Activated naive CD4-positive, alpha-beta T cell treated with anti-CD3 and anti-CD28 coated beads, Interleukin-2, amount 10 ng/mL, durations not matched to agents 7 days and 5 days (primary cell): Measurements from ENCODE around the gene MRPL23.
"Not testable (repeated sequence)": the region's sequence is repeated elsewhere in the genome, so short reads cannot be mapped to it uniquely, and the experiment has no call there.

ENCODE experiments used
- CTCF ChIA-PET: fragments of 350-600 bp; sonication (Branson Sonifier 250); formaldehyde crosslinking; loops from one replicate; lab custom pipeline; 2021; ENCODE audit warnings: antibody characterized with exemption; lab: Charles Lee
- DNase-seq: peaks from one replicate; pipeline ENCODE4 v3.0.0-alpha.2; 2020
- H3K27ac Mint-ChIP-seq: one replicate; pipeline ENCODE4 v1.8.0; 2021; ENCODE audit warnings: mild to moderate bottlenecking, moderate library complexity, mixed read lengths
- H3K27me3 Mint-ChIP-seq: one replicate; pipeline ENCODE4 v1.8.0; 2021; ENCODE audit warnings: mild to moderate bottlenecking, mixed read lengths
- H3K36me3 Mint-ChIP-seq: one replicate; pipeline ENCODE4 v1.8.0; 2021; ENCODE audit warnings: mixed read lengths
- H3K4me1 Mint-ChIP-seq: one replicate; pipeline ENCODE4 v1.8.0; 2021; ENCODE audit warnings: mixed read lengths
- H3K4me3 Mint-ChIP-seq: one replicate; pipeline ENCODE4 v1.8.0; 2021; ENCODE audit warnings: mild to moderate bottlenecking, moderate library complexity, mixed read lengths
- H3K9me3 Mint-ChIP-seq: one replicate; pipeline ENCODE4 v1.8.0; 2021; ENCODE audit warnings: mixed read lengths

MRPL23 gene

DNA sequence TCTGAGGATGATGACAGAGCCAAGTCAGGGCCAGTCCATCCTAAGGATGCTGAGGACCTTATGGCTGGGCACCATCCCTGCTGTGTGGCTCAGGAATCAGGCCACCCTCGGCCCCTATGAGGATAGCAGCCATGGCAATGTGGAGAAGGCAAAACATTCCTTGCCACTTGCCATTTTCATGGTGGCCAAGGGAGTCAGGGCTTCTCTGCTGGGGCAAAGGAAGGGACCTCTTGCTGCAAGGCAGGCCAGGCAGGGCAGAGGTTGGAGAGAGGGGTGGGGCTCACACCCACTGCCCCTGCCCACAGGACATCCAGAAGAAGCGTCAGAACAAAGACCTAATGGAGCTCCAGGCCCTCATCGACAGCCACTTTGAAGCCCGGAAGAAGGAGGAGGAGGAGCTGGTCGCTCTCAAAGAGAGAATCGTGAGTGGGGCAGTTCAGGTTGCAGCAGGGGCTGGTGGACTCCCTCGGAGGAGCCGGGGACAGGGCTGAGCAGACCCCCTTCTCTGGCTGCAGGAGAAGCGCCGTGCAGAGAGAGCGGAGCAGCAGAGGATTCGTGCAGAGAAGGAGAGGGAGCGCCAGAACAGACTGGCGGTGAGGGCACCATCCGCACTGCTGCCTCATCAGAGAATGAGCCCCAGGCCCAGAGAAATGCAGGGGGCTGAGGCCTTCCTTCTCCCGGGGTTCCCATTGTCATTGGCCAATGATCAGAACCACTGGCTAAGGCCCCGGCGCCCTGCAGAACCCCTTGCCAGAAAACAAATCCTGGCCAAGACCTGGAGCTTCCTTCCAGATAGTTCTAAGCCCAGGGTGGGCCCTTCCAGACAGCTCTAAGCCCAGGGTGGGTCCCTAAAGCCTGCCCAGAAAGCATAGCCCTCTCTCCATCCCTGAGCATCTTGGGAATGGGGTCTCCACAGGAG lies 13.5 kb upstream of the MRPL23 start:
- Mint-ChIP-seq H3K4me3 (no peak overlapping the region), H3K9me3 (no peaks in the 10 kb centered on the region), H3K27ac (no peak overlapping the region), H3K27me3 (peaks cover 52% of the 10 kb centered on the region), H3K4me1 (no peaks in the 10 kb centered on the region), H3K36me3 (no peaks in the 10 kb centered on the region)
- DNase-seq: peak; percentile 15
- CTCF ChIA-PET: no interaction called here

GRCh38 chr11:1934335-1935155 lies 12.6 kb upstream of the MRPL23 start:
- H3K4me1 Mint-ChIP-seq: peaks cover 4% of the 10 kb centered on the region
- no peaks in the 10 kb centered on the region for H3K36me3 Mint-ChIP-seq
- H3K4me3 Mint-ChIP-seq: no peak overlapping the region
- H3K27ac Mint-ChIP-seq: no peak overlapping the region
- no peaks in the 10 kb centered on the region for H3K9me3 Mint-ChIP-seq
- peak; percentile 17 for DNase-seq
- CTCF ChIA-PET: no interaction called here
- H3K27me3 Mint-ChIP-seq: peaks cover 52% of the 10 kb centered on the region

DNA sequence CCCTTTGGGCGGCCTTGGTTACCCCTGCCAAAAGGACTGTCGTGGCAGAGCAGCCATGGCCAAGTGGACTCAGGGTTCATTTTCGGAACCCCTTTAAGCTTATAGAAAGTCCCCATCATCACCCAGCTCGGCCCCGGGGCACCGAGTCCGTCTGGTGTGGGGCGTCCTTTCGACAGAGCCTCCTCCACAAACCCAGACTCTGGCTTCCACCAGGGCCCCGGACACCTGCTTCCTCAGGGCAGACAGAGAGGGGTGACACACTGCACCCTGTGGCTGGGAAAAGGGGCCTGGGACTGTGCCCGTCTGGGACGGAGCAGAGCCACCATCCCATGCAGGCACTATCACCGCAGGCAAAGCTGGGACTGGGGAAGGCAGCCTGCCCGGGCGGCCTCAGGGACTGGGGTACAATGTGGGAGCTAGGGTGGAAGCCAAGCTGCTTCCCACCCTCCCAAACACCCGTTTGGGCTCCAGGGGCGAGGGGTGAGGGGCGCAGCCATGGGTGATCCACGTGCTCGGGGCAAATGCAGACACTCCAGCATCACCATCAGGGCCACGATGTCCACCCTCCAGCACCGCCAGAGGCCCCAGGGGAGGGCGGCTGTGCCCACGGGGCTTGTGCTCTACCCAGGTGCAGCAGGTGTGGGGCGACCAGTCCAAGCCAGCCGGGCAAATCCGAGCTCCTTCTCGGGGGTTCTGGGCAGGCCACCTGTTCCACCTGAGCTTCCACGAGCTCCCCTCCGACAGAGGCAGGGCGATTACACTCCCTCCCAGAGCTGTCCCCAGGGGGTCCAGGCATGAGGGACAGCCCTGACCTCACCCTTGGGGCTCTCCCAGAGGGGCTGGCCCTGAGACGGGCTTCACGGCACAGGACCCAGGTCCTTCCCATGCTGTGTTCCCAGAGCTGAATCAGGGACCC lies 11.7 kb upstream of the MRPL23 start:
- Mint-ChIP-seq H3K27me3 (peaks cover 44% of the 10 kb centered on the region), H3K4me3 (no peak overlapping the region), H3K36me3 (no peaks in the 10 kb centered on the region), H3K4me1 (peaks cover 4% of the 10 kb centered on the region), H3K9me3 (no peaks in the 10 kb centered on the region), H3K27ac (no peak overlapping the region)
- CTCF ChIA-PET: interaction anchor here (1.2 kb wide), 1 partner anchor 53 kb away, joined by 3 read pairs; no protein-coding TSS in a partner anchor
- DNase-seq: peak; percentile 16

DNA sequence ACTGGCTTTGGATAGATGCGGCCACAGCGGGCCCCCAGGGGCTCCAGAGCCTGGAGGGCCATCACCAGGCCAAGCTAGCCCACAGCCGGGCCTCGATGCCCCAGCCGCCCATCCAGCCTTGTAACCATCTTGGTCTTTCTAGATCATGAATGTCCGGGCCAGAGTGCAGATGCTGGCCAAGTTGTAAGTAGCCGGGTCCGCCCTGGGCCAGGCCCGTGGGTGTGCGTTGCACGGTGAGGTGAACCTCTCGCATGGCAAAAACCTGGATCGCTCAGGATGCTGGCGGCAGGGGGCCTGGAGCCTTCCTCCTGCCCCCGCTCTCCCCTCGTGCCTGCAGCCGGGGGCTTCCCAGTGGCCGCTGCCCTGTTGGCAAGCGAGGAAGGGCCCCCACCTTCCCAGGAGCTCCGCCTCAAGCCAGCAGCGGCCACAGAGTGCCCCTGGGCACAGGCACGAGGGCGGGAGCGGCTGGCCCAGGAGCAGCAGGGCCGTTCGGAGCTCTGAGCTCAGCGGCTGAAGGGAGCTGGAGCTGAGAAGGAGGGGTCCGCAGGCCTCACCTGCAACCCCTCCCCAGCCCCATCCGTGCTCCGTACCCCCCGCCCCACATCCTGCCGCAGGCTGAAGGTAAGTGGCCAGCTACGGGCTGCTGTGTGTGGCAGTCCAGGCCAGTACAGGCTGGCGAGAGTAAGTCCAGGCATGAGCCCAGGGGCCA lies 10.9 kb upstream of the MRPL23 start:
- no peaks in the 10 kb centered on the region for H3K36me3 Mint-ChIP-seq
- CTCF ChIA-PET: interaction anchor here (1.2 kb wide), 1 partner anchor 54 kb away, joined by 3 read pairs; no protein-coding TSS in a partner anchor
- H3K27ac Mint-ChIP-seq: no peak overlapping the region
- peaks cover 40% of the 10 kb centered on the region for H3K27me3 Mint-ChIP-seq
- no peaks in the 10 kb centered on the region for H3K9me3 Mint-ChIP-seq
- peaks cover 4% of the 10 kb centered on the region for H3K4me1 Mint-ChIP-seq
- DNase-seq: peak; percentile 17
- no peak overlapping the region for H3K4me3 Mint-ChIP-seq

DNA sequence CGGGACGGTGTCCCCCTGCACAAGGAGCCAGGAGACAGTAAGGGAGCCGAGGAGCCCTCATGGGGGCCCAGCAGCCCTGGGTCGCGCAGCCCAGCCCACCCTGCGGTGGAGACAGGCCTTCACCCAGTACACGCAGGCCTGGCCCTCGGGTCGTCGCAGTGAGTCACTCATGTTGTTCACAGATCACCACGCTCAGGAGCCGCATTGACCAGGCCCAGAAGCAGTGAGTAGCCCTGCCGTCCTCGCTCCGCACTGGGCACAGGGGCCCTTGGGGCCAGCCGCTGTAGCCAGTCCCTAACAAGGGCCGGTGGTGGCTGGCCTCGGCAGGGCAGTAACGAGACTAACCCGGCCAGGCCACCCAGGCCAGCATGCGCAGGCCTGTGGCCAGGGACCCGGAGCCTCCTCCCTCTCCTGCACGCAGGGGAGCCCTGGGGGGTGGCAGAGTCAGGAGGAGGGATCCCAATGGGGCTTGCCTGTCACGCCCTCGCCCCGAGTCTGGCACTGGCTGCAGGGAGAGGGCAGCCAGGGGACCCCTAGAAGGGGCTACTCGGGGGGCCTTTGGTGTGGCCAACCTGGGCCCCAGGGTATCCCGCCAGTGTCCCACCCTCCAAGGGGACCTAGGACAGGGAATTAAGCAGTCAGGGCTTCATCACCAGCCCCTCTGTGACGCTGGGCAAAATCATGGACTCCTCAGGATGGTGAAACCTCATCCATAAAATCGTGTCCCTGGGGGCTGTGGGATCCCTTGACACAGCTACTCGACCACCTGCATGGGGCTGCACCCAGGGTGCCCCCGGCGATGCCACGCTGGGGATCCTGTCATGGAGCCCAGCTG lies 10.1 kb upstream of the MRPL23 start:
- Mint-ChIP-seq H3K9me3 (no peaks in the 10 kb centered on the region), H3K27me3 (peaks cover 32% of the 10 kb centered on the region), H3K36me3 (no peaks in the 10 kb centered on the region), H3K27ac (no peak overlapping the region), H3K4me3 (no peak overlapping the region), H3K4me1 (peaks cover 4% of the 10 kb centered on the region)
- peak; percentile 18 for DNase-seq
- CTCF ChIA-PET: interaction anchor here (0.6 to 1.2 kb wide), 2 partner anchors 55 kb away, joined by 3 read pairs; no protein-coding TSS in a partner anchor

DNA sequence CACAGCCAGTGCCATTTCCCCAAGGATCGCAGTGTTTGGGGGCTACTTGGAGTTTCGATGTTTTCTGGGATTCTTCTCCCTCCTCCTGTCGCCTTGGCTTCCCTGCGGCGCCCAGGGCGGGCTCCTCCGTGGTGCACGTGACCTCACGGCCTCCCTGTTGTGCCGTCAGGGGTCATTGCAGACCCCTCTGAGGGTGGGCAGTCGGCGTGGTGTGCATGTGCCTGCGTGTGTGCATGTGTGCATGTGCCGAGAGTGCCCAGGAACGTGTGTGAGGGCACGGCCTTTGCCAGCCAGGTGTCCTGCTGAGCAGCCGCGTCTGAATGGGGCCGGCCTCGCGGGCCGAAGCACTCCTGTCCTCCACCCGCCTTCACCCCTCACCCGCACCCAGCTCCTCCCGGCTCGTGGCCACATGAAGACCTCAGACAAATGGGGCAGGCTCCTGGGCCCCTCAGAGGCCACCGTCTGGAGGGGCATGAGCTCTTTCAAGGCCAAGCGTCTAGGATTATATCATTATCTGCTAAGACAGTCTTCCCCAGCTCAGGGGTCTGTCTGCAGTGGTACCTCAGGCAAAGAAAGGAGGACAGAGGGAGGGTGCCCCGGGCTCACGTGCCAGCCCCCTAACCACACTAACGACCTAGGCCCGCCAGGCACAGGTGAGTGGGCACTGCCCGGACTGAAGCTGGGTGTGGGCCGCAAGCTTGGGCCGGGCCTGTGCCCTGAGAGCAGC lies 9.4 kb upstream of the MRPL23 start:
- no peaks in the 10 kb centered on the region for H3K36me3 Mint-ChIP-seq
- H3K27ac Mint-ChIP-seq: no peak overlapping the region
- CTCF ChIA-PET: interaction anchor here (0.6 kb wide), 1 partner anchor 56 kb away, joined by 3 read pairs; no protein-coding TSS in a partner anchor
- no peaks in the 10 kb centered on the region for H3K9me3 Mint-ChIP-seq
- H3K27me3 Mint-ChIP-seq: peaks cover 24% of the 10 kb centered on the region
- H3K4me3 Mint-ChIP-seq: no peak overlapping the region
- peak; percentile 18 for DNase-seq
- peaks cover 4% of the 10 kb centered on the region for H3K4me1 Mint-ChIP-seq

GRCh38 chr11:1938343-1939005 lies 8.7 kb upstream of the MRPL23 start:
- Mint-ChIP-seq H3K9me3 (no peaks in the 10 kb centered on the region), H3K36me3 (no peaks in the 10 kb centered on the region), H3K27ac (no peak overlapping the region), H3K27me3 (peaks cover 18% of the 10 kb centered on the region), H3K4me1 (peaks cover 4% of the 10 kb centered on the region), H3K4me3 (no peak overlapping the region)
- peak; percentile 19 for DNase-seq
- CTCF ChIA-PET: no interaction called here

DNA sequence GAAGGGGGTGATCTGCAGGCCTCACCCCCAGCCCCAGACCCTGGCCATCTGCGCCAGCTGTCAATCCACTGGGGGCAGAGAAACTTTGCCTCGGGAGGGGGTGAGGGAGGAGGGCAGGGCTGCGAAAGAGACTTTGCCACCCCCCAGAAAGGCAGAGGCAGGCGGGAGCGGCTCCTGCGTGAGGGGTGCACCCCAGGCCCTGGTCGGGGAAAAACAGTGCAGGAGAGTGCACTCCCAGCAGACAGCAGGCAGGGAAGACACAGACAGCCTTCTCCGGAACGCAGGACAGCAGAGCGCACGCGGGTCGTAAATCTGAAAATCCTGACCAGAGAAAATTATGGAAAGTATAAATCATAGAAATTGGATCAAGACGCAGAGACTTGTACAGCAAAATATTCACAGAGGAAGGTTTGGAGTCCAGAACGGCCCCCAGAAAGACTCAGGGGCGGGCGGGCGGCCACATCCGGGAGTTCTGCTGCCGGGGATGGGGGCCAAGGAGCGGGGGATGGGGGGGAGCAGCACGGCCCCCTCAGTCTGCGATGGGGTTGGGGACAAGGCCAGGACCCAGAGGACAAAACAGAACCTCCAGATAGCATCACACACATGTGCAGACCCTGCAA lies 8.0 kb upstream of the MRPL23 start:
- Mint-ChIP-seq H3K36me3 (no peaks in the 10 kb centered on the region), H3K27ac (no peak overlapping the region), H3K4me1 (peaks cover 4% of the 10 kb centered on the region), H3K9me3 (no peaks in the 10 kb centered on the region), H3K27me3 (peaks cover 15% of the 10 kb centered on the region), H3K4me3 (no peak overlapping the region)
- CTCF ChIA-PET: no interaction called here
- DNase-seq: peak; percentile 27

DNA sequence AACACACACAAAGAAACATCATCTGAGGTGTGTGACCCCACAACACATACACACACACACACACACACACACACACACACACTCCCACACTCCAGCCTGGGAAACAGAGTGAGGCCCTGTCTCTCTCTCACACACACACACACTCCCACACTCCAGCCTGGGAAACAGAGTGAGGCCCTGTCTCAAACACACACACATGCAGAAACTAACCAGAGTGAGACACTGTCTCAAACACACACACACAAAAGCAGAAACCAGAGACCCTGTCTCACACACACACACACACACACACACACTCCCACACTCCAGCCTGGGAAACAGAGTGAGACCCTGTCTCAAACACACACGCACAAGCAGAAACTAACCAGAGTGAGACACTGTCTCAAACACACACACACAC lies 7.3 kb upstream of the MRPL23 start:
- H3K9me3 Mint-ChIP-seq, H3K4me3 Mint-ChIP-seq, H3K4me1 Mint-ChIP-seq, CTCF ChIA-PET, H3K36me3 Mint-ChIP-seq, H3K27me3 Mint-ChIP-seq: not testable (repeated sequence)
- H3K27ac Mint-ChIP-seq: peak overlapping the region; percentile 60
- peak; percentile 17 for DNase-seq

- H3K9me3 Mint-ChIP-seq: no peaks in the 10 kb centered on the region
- peak; percentile 13 for DNase-seq
- H3K4me1 Mint-ChIP-seq: peaks cover 4% of the 10 kb centered on the region
- H3K4me3 Mint-ChIP-seq: no peak overlapping the region
- CTCF ChIA-PET: interaction anchor here (1.2 kb wide), 1 partner anchor 109 kb away, joined by 3 read pairs; no protein-coding TSS in a partner anchor
- no peak overlapping the region for H3K27ac Mint-ChIP-seq
- peaks cover 9% of the 10 kb centered on the region for H3K27me3 Mint-ChIP-seq
- no peaks in the 10 kb centered on the region for H3K36me3 Mint-ChIP-seq
These were observed 4.4 kb upstream of the MRPL23 start for GRCh38 chr11:1942558-1943260.

- peak; percentile 13 for DNase-seq
These were observed 3.6 kb upstream of the MRPL23 start for GRCh38 chr11:1943576-1943975.

More at GRCh38 chr11:1943576-1943975, 3.6 kb upstream of the MRPL23 start:
- no peaks in the 10 kb centered on the region for H3K9me3 Mint-ChIP-seq
- peaks cover 9% of the 10 kb centered on the region for H3K27me3 Mint-ChIP-seq
- peaks cover 4% of the 10 kb centered on the region for H3K4me1 Mint-ChIP-seq
- no peaks in the 10 kb centered on the region for H3K36me3 Mint-ChIP-seq
- no peak overlapping the region for H3K27ac Mint-ChIP-seq
- H3K4me3 Mint-ChIP-seq: no peak overlapping the region
- CTCF ChIA-PET: no interaction called here
